KMS-11 (cell line): Measurements from ENCODE around the gene ZNF157.

Source experiments
- H2AFZ ChIP-seq: fragments of 200-600 bp; sonication (generic); 2 replicates; pipeline ENCODE4 v1.6.1; 2016; ENCODE audit warnings: antibody characterized with exemption, mixed run types, low read depth
- H3K27ac ChIP-seq: fragments of 200-600 bp; sonication (generic); 2 replicates; pipeline ENCODE4 v1.6.1; 2016; ENCODE audit warnings: mild to moderate bottlenecking, mixed run types
- H3K27me3 ChIP-seq: fragments of 200-600 bp; sonication (generic); 2 replicates; pipeline ENCODE4 v1.6.1; 2017; ENCODE audit warnings: mild to moderate bottlenecking, low read depth, mixed run types, moderate library complexity; ENCODE audit not compliant: insufficient read depth
- H3K36me3 ChIP-seq: fragments of 200-600 bp; sonication (generic); 2 replicates; pipeline ENCODE4 v1.6.1; 2017; ENCODE audit warnings: mild to moderate bottlenecking, mixed run types; ENCODE audit not compliant: insufficient read depth
- H3K4me1 ChIP-seq: fragments of 200-600 bp; sonication (generic); 2 replicates; pipeline ENCODE4 v1.6.1; 2016; ENCODE audit warnings: mild to moderate bottlenecking, low read depth, mixed run types; ENCODE audit not compliant: poor library complexity, severe bottlenecking
- H3K4me2 ChIP-seq: fragments of 200-600 bp; sonication (generic); 2 replicates; pipeline ENCODE4 v1.7.0; 2016; ENCODE audit warnings: mild to moderate bottlenecking, mixed run types
- H3K4me3 ChIP-seq: fragments of 200-600 bp; sonication (generic); IDR thresholded peaks from 2 replicates; pipeline ENCODE4 v1.6.1; 2017; ENCODE audit warnings: low read depth, low read length, mixed read lengths; ENCODE audit not compliant: insufficient read depth
- H3K79me2 ChIP-seq: fragments of 200-600 bp; sonication (generic); 2 replicates; pipeline ENCODE4 v1.6.1; 2016; ENCODE audit warnings: low read depth, mixed run types; ENCODE audit not compliant: insufficient read depth
- H3K9ac ChIP-seq: fragments of 200-600 bp; sonication (generic); 2 replicates; pipeline ENCODE4 v1.6.1; 2016; ENCODE audit warnings: mild to moderate bottlenecking, mixed run types
- H4K20me1 ChIP-seq: fragments of 200-600 bp; sonication (generic); 2 replicates; pipeline ENCODE4 v1.6.1; 2016; ENCODE audit warnings: mild to moderate bottlenecking, mixed run types; ENCODE audit not compliant: insufficient read depth
- CTCF ChIP-seq: fragments of 200-600 bp; sonication (generic); conservative IDR thresholded peaks from 2 replicates; pipeline ENCODE4 v1.6.1; 2017; ENCODE audit warnings: low read depth, mild to moderate bottlenecking, antibody characterized with exemption, low read length, moderate library complexity, mixed read lengths

ZNF157 gene

GRCh38 chrX:47422444-47422843 lies 52.1 kb downstream of the ZNF157 start:
- no peak overlapping the region for H2AFZ ChIP-seq
- H3K9ac ChIP-seq = no peak overlapping the region
- no peak overlapping the region for H3K4me2 ChIP-seq
- no peak overlapping the region for H3K27ac ChIP-seq
- H3K27me3 ChIP-seq = no peaks in the 10 kb centered on the region
- no peak for TF ChIP-seq CTCF
- H3K4me3 ChIP-seq = no peak overlapping the region
- no peaks in the 10 kb centered on the region for H4K20me1 ChIP-seq
- H3K36me3 ChIP-seq = no peaks in the 10 kb centered on the region
- no peaks in the 10 kb centered on the region for H3K4me1 ChIP-seq
- no peaks in the 10 kb centered on the region for H3K79me2 ChIP-seq

- Histone ChIP-seq H4K20me1 (no peaks in the 10 kb centered on the region), H3K27me3 (no peaks in the 10 kb centered on the region), H3K4me2 (no peak overlapping the region), H3K4me1 (no peaks in the 10 kb centered on the region), H3K79me2 (no peaks in the 10 kb centered on the region), H3K4me3 (no peak overlapping the region), H3K9ac (no peak overlapping the region), H3K36me3 (no peaks in the 10 kb centered on the region), H3K27ac (no peak overlapping the region), H2AFZ (no peak overlapping the region)
- no peak for TF ChIP-seq CTCF
These were observed 60.5 kb downstream of the ZNF157 start for GRCh38 chrX:47430925-47431324.

- H3K9ac ChIP-seq = no peak overlapping the region
- no peak for TF ChIP-seq CTCF
- no peak overlapping the region for H3K4me3 ChIP-seq
- H3K27ac ChIP-seq = no peak overlapping the region
- H3K4me1 ChIP-seq = no peaks in the 10 kb centered on the region
- H3K27me3 ChIP-seq = no peaks in the 10 kb centered on the region
- H2AFZ ChIP-seq = no peak overlapping the region
- H3K4me2 ChIP-seq = no peak overlapping the region
- H4K20me1 ChIP-seq = no peaks in the 10 kb centered on the region
- no peaks in the 10 kb centered on the region for H3K36me3 ChIP-seq
- no peaks in the 10 kb centered on the region for H3K79me2 ChIP-seq
These were observed 76.1 kb downstream of the ZNF157 start for GRCh38 chrX:47446431-47446830.

- Histone ChIP-seq H3K9ac (no peak overlapping the region), H3K79me2 (no peaks in the 10 kb centered on the region), H3K27ac (no peak overlapping the region), H3K4me1 (no peaks in the 10 kb centered on the region), H2AFZ (no peak overlapping the region), H3K4me3 (no peak overlapping the region), H3K4me2 (no peak overlapping the region), H3K27me3 (no peaks in the 10 kb centered on the region), H3K36me3 (no peaks in the 10 kb centered on the region), H4K20me1 (no peaks in the 10 kb centered on the region)
- no peak for TF ChIP-seq CTCF
These were observed 76.6 kb downstream of the ZNF157 start for GRCh38 chrX:47446971-47447370.

- Histone ChIP-seq H3K4me3 (no peak overlapping the region), H3K36me3 (no peaks in the 10 kb centered on the region)
These were observed 77.2 kb downstream of the ZNF157 start for GRCh38 chrX:47447607-47448006.

More at GRCh38 chrX:47447607-47448006, 77.2 kb downstream of the ZNF157 start:
- no peak overlapping the region for H3K4me2 ChIP-seq
- H3K27me3 ChIP-seq = no peaks in the 10 kb centered on the region
- H2AFZ ChIP-seq = no peak overlapping the region
- no peaks in the 10 kb centered on the region for H3K79me2 ChIP-seq
- no peaks in the 10 kb centered on the region for H3K4me1 ChIP-seq
- TF ChIP-seq CTCF = no peak
- no peaks in the 10 kb centered on the region for H4K20me1 ChIP-seq
- no peak overlapping the region for H3K27ac ChIP-seq
- H3K9ac ChIP-seq = no peak overlapping the region
